Measurements from ENCODE around the gene LCLAT1. TPM values are rescaled to one million over a fixed set of nuclear protein-coding genes. Genes with fewer than 3 reads are reported as not detected.

LCLAT1 gene
- total RNA-seq, 1 donor from 2014 or later = 29.3 TPM

DNA sequence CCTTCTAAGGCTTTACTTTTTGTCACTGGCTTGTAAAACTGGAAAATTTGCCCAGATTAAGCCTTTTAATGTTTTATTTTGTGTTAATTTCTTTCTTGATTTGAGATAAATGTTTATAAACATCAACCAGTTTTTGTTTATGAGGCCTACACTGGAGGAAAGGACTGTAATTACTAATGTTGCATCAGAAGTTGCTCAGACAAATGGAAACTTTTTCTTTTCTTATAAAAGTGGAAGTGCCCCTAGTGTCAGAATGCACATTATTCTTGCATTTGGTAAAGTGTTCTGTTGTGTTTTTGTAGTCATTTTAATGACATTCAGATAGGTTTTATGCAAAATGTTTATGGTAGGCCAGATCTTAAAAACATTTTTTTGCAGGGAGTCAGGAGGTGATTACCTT lies 25.3 kb downstream of the LCLAT1 start:
- TF ChIP-seq, protein P1, sequence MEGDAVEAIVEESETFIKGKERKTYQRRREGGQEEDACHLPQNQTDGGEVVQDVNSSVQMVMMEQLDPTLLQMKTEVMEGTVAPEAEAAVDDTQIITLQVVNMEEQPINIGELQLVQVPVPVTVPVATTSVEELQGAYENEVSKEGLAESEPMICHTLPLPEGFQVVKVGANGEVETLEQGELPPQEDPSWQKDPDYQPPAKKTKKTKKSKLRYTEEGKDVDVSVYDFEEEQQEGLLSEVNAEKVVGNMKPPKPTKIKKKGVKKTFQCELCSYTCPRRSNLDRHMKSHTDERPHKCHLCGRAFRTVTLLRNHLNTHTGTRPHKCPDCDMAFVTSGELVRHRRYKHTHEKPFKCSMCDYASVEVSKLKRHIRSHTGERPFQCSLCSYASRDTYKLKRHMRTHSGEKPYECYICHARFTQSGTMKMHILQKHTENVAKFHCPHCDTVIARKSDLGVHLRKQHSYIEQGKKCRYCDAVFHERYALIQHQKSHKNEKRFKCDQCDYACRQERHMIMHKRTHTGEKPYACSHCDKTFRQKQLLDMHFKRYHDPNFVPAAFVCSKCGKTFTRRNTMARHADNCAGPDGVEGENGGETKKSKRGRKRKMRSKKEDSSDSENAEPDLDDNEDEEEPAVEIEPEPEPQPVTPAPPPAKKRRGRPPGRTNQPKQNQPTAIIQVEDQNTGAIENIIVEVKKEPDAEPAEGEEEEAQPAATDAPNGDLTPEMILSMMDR (IDR thresholded peaks at IDR 0.05; ENCODE audit: unreplicated experiment) = no peak
- no peaks in the 10 kb centered on the region for H3K27me3 Mint-ChIP-seq
- peaks cover 11% of the 10 kb centered on the region for H3K36me3 Mint-ChIP-seq (ENCODE audit: insufficient read depth)
- no peak overlapping the region for H3K27ac Mint-ChIP-seq
- H3K4me3 Mint-ChIP-seq (ENCODE audit: low read depth) = no peak overlapping the region
- H3K9me3 Mint-ChIP-seq (ENCODE audit: low read depth) = peaks cover 8% of the 10 kb centered on the region
- no peaks in the 10 kb centered on the region for H3K4me1 Mint-ChIP-seq (ENCODE audit: low read depth)
- no peak for DNase-seq (ENCODE audit: low spot score, unreplicated experiment)

DNA sequence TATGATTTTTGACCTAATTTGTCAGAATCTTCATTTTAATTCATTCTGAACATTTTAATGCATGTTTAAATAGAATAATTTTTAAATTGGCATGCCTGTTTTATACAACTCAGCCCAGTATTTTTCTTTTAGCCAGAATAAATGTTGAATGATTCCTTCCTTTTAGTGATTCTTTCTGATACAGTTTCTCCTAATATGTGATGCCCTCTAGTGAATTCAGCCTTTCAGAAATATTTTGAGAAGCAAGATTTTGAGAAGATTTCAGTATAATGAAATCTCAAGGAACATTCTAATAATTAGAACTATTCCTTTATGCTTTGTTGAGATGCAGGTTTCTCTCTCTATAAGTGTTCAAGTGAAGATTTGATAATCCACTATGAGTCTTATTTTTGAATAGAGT lies 28.5 kb downstream of the LCLAT1 start:
- Mint-ChIP-seq H3K27me3 (no peaks in the 10 kb centered on the region), H3K4me3 (ENCODE audit: low read depth) (no peak overlapping the region), H3K4me1 (ENCODE audit: low read depth) (peaks cover under 1% of the 10 kb centered on the region), H3K36me3 (ENCODE audit: insufficient read depth) (peaks cover 4% of the 10 kb centered on the region), H3K27ac (no peak overlapping the region), H3K9me3 (ENCODE audit: low read depth) (no peaks in the 10 kb centered on the region)
- DNase-seq (ENCODE audit: low spot score, unreplicated experiment) = no peak
- TF ChIP-seq, protein P1 (IDR thresholded peaks at IDR 0.05; ENCODE audit: unreplicated experiment) = no peak

DNA sequence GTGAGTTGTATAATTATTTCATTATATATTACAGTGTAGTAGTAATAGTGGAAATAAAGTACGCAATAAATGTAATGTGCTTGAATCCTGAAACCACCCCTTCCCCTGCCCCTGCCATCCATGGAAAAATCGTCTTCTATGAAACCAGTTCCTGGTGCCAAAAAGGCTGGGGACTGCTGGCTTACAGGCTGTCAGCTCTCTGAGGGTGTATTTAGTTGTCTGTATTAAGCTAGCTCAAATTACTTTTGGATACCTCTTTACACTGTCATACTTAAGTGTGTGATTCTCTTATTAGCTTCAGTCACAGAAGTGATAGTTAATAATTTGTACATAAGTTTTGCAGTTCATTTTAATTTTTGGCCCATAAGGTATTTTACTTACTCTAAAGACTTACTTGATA lies 29.6 kb downstream of the LCLAT1 start:
- Mint-ChIP-seq H3K9me3 (ENCODE audit: low read depth) (no peaks in the 10 kb centered on the region), H3K36me3 (ENCODE audit: insufficient read depth) (peaks cover 1% of the 10 kb centered on the region), H3K27me3 (no peaks in the 10 kb centered on the region), H3K27ac (no peak overlapping the region), H3K4me1 (ENCODE audit: low read depth) (peaks cover 12% of the 10 kb centered on the region), H3K4me3 (ENCODE audit: low read depth) (no peak overlapping the region)
- TF ChIP-seq, protein P1 (IDR thresholded peaks at IDR 0.05; ENCODE audit: unreplicated experiment) = no peak
- DNase-seq (ENCODE audit: low spot score, unreplicated experiment) = no peak

DNA sequence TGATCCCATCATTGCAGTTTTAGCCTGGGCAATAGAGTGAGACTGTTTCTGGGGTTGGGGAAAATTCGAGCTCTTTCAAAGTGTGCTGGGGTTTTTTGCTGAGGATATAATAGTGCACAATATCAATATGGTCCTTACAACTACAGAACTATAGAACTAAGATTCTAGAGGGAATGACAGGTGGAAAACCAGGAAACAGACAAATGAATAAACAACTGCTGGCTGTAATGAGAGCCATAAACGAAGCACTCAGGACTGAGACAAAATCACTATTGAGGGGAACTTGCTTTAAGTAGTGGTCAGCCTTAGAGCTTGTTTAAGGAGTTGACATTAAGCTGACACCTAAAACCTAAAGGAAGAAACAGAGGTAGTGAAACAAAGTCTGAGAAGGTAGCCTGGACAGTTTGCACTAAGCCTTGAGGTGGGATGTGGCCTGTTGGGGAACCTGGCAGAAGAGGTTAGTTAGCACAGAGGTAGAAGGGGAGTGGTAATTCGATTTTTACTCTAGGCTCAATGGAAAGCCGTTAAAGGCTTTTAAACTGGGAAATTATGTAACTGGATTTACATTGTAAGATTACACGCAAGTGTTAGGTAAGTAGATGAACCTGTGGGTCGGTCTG lies 33.8 kb downstream of the LCLAT1 start:
- no peak for DNase-seq (ENCODE audit: low spot score, unreplicated experiment)
- TF ChIP-seq, protein P1 (IDR thresholded peaks at IDR 0.05; ENCODE audit: unreplicated experiment) = no peak
- Mint-ChIP-seq H3K27ac (peak overlapping the region; percentile 70), H3K4me3 (ENCODE audit: low read depth) (no peak overlapping the region), H3K36me3 (ENCODE audit: insufficient read depth) (peaks cover 1% of the 10 kb centered on the region), H3K9me3 (ENCODE audit: low read depth) (no peaks in the 10 kb centered on the region), H3K4me1 (ENCODE audit: low read depth) (peaks cover 13% of the 10 kb centered on the region), H3K27me3 (no peaks in the 10 kb centered on the region)

DNA sequence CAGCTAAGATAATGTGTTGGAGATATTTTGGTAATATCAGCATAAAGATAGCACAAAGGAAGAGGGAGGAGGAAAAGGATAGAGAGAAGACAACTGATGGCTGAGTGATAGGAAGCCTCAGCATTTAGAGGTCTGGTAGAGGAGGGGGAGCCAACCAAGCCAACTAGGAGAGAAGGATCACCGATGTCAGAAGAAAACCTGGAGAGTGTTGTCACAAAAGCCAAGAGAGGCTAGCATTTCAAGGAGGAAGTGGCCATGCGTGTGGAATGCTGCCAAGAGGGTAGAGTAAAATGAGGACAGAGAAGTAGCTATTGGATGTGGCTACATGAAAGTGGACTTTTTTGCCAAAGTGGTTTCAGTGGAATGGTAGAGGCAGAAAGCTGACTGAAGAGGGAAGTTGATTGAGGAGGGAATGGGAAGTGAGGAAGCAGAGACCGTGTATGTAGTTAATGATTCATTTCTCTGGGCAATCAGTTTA lies 34.3 kb downstream of the LCLAT1 start:
- Mint-ChIP-seq H3K27ac (peak overlapping the region; percentile 15), H3K36me3 (ENCODE audit: insufficient read depth) (peaks cover 1% of the 10 kb centered on the region), H3K27me3 (no peaks in the 10 kb centered on the region), H3K9me3 (ENCODE audit: low read depth) (no peaks in the 10 kb centered on the region), H3K4me3 (ENCODE audit: low read depth) (no peak overlapping the region), H3K4me1 (ENCODE audit: low read depth) (peaks cover 13% of the 10 kb centered on the region)
- no peak for DNase-seq (ENCODE audit: low spot score, unreplicated experiment)
- TF ChIP-seq, protein P1 (IDR thresholded peaks at IDR 0.05; ENCODE audit: unreplicated experiment) = no peak

Measured in progenitor cell of endocrine pancreas (in vitro differentiated cells).